SIG-M5 treated with dmso at 0.1 percent for 504 hours (cell line): ENCODE measurements around the gene MROH2B.
"Not testable (repeated sequence)": the region's sequence is repeated elsewhere in the genome, so short reads cannot be mapped to it uniquely, and the experiment has no call there.

Source experiments
- DNase-seq: peaks from one replicate; lab custom pipeline; 2025; ENCODE audit not compliant: unreplicated experiment; lab: John Stamatoyannopoulos, UW

Gene MROH2B

DNA sequence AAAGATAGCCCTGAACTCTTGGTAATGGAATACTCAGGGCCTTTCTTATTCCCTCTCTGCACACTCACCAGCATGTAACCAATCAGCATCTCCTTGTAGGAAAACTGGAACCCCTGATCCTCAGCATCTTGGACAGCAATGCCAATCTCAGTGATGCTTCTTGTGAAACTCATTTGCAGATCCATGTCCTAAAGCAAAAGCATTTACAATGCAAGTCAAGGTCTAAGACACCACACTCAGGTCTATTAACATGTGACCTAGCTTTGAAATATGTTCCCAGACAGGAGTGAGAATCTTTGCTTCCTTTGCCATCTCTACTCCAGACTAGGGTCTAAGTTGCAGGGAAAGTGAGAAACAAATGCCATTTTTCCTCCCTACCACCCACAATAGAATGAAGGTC, 38.2 kb downstream of the MROH2B start:
- no peak for DNase-seq

DNA sequence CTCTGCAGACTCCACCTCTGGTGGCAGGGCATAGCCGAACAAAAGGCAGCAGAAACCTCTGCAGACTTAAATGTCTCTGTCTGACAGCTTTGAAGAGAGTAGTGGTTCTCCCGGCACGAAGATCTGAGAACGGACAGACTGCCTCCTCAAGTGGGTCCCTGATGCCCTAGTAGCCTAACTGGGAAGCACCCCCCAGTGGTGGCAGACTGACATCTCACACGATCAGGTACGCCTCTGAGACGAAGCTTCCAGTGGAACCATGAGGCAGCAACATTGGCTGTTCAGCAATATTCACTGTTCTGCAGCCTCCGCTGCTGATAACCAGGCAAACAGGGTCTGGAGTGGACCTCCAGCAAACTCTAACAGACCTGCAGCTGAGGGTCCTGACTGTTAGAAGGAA, 48.5 kb downstream of the MROH2B start:
- not testable (repeated sequence) for DNase-seq

DNA sequence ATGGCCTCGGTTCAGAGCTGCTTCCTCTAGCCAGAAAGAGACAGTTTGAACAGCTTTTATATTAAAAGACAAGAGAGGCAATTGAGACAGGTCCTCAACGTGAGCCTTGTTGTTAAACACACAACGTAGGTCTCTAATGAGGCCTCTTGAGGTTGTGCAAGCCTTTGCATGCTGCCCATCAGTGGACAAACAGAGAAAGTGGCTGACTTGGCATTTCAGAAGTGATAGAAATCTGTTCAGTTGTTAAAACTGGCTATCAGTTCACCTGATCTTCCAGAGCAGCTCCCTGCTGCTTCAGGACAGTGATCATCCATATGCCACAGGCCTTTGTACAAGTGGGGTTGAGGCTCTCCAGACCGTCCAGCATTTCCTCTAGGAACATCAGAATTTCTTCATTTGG, 58.8 kb downstream of the MROH2B start:
- no peak for DNase-seq

DNA sequence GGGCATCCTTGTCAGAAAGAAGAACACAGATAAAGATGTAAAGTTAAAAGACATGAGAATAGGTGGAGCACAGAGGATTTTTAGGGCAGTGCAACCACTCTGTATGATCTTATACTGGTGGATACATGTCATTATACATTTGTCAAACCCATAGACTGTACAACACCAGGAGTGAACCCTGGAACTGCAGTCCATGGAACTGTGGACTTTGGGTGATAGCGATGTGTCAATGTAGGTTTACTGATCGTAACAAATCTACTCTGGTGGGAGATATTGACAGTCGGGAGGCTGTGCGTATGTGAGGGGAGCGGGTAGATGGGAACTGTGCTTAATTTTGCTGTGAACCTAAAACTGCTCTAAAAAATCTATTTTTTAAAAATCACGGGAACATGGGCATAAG, 60.6 kb downstream of the MROH2B start:
- no peak for DNase-seq

DNA sequence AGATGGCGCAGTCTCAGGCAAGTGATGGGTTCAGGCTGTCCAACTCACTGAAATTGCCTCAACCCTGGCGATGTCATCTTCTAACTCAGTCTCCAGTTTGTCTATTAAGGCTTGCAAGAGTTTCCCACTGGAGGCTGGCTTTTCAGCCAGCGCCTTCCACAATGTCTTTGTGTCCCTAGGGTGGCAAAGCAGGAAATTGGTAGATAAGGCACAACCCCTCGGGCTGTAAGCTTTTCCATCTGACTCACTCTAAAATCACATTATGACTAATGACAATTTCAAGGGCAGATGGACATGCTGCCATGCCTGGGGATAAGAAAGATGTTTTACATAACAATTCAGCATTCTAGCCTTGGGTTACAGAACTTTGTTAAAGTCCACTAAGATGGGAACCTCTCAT, 61.9 kb downstream of the MROH2B start:
- DNase-seq, result no peak

DNA sequence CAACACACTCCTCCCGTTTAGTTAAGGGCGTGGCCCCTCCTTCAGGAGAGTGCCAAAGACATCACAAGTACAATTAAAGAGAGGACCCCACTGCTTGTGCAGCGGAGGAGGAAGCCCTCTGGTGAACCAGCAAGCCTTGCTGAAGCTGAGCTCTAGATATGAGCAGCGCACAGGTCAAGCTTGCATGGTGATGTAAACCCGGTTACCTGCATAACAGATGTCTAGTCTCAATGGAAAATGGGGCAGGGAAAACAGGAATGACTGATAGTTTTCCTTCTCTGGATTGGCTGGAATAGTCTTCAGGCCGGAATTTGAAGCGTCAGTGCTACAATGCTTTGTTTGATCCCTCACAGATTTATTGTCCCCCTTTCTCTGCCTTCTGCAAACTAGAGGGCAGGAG, 66.2 kb downstream of the MROH2B start:
- DNase-seq, result no peak

DNA sequence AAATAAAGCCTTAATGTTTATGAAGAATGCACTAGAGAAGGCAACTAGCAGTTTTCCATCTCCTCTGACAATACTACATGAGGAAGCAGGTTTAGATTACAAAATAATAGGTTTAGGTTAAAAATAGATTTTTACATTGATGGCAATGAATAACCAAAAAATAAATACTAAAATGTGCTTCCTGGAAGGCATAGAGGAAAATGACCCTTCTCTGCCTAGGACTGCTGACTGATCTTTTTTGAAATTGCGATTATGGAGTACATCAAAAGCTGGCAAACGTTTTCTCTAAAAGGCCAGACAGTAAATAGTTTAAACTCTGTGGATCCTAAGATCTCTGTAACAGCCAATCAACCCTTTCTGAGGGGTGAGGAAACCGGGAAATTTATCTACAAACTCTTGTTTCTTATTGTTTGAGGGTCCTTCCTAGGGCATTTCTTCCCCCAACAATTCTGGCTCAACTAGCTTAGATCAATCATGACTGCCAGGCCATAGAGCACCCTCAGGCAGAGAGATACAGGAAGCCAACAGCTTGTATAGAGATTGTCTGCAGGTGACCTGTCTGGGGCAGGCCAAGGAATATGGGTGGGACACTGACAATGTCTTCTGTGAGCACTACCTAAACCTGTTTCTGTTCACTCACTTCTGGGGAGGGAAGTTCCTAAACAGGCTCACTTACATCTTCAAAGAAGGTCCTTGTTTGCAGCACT, 67.3 kb downstream of the MROH2B start:
- DNase-seq, result no peak

DNA sequence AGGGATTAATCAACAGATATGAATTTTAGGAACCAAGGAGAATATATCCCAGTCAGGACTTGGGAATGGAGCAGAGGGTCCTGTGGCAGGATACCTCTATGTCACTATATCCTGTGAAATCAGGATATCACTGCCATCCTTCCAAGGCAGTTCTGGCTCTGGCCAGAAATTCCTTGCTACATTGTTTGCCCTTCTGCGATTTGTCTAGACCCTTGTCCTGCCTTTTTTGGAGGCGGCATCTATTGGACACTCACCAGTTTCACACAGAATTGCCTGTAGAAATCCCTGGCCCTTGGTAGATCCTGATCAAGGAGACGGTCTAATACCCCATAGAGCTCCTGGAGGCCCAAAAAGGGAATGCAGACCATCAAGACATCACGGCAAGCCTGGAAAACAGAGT, 71.2 kb downstream of the MROH2B start:
- DNase-seq, result no peak

DNA sequence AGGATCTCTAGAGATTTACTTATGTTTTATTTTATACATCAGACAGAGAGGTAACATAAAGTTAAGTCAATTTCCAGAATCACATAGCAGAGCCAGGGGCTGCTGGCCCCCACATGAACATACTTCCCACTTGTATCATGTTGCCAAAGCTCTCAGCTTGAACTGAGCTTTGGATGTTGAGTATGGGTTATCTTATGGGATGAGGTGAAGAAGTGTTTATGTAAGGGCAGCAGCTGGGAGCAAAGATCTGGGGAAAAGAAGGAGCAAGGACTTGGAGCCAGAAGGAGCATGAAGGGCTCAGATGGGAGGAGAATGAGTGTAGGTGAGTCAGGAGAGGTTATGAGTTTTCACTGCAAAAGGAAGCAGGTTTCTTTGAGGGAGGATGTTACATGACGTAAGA, 72.0 kb downstream of the MROH2B start:
- DNase-seq, result no peak

DNA sequence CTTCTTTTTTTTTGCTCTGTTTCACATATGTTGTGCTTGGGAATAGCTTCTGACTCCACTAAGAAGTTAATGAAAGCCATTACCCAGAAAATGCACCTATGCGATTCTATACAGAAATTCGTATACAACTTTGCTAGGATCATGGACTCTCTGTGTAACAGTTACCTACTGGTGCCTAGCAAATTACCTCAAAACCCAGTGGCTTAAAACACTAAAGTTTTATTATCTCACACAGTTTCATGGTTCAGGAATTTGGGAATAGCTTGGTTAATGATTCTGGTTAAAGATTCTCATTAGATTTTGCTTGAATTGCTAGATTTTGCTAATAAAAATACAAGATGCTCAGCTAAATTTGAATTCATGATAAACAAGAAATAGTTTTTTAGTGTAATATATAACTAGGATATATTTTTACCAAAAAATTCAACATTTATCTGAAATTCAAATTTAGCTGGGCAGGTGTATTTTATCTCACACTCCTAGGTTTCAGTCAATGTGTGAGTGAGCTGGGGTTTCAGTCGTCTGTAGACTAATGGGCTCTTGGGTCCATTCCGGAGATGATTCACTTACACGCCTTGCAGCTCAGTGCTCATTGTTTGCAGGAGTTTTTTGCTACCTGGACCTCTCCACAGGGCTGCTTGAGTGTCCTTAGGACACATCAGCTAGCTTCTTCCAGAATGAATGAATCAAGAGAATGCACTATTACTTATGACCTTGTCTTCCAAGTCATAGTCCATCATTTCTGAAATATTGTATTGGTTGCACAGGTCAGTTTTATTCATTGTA, 75.1 kb downstream of the MROH2B start:
- DNase-seq, result no peak

DNA sequence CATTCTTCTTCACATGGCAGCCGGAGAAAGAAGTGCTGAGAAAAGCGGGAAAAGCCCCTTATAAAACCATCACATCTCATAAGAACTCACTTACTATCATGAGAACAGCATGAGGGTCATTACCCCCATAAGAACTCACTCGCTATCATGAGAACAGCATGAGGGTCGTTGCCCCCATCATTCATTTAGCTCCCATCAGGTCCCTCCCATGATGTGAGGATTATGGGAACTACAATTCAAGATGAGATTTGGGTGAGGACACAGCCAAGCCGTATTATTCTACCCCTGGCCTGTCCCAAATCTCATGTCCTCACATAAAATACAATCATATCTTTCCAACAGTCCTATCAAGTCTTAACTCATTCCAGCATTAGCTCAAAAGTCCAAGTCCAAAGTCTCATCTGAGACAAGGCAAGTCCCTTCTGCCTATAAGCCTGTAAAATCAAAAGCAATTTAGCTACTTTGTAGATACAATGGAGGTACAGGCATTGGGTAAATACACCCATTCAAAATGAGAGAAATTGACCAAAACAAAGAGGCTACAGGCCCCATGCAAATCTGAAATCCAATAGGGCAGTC, 79.1 kb downstream of the MROH2B start:
- no peak for DNase-seq

DNA sequence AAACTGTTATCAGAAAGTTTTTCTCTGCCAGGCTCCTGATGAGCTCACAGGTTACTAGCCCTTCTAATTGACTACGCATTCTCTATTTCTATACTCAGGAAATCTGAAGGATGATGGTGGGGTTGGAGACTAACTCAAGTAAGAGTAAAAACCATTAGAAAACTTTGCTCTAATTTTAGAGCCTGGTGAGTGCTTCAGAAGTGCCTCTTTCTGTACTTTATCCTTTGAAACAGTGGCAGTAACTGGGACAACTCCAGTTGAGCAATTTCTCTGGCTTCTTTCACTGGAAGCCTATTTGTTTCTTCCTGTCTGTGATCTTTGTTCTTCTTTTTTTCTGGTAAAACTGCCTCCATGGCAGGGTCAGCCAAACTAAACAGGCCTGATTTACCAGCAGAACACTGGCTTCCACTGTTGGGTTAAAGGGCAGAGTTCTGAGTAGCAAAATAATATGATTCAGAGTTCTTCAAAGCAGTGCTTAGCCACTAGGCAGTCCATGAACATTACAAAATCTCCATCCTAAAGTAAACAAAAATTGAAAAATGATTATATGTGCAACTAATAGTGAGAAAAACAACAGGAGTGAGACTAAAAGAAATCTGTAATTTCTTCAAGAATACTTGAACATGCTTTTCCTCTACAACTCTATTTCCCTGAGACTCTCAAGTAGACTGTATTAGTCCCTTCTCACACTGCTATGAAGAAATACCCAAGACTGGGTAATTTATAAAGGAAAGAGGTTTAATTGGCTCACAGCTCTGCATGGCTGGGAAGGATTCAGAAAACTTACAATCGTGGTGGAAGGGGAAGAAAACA, 79.8 kb downstream of the MROH2B start:
- DNase-seq, result no peak

DNA sequence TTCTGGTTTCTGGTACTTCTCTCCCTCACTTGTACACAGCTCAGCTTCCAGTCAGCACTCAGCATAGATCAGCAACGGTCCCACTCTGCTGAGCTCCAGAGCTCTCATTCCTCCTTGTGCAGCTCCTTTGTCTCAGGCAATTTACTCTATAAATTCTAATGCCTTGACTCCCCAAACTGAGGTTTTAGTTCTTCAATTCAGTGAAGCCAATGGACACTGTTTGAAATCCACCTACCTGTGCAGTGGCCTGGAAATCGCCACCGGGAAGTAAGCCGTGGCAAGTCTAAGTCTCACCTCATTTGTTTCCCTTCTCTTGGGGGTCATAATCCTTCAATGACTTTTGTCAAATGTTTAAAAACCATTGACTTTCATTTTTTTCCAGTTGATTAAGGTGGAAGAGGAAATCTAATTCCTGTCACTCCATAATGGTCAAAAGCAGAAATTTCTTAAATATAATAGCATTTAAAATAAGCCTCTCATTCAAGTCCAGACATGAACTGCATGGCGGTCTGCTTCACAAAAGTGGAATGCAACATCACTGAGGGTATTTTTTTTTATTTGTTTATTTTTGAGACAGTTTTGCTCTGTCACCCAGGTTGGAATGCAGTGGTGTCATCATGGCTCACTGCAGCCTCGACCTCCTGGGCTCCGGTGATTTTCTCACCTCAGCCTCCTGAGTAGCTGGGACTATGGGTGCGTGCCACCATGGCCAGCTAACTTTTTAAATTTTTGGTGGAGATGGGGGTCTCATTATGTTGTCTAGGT, 82.2 kb downstream of the MROH2B start:
- no peak for DNase-seq

DNA sequence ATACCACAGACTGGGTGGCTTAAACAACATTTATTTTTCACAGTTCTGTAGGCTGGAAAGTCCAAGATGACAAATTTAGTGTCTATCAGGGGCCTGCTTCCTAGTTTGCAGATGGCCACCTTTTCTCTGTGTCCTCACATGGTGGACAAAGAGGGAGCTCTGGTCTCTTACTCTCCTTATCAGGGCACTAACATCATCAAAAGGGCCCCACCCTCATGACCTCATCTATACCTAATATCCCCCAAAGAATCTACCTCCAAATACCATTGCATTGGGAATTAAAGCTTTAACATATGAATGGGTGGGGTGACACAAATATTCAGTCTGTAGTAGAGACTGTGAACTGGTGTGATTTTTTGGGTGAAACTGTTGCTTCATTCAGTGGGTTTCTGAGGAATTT, 83.8 kb downstream of the MROH2B start:
- no peak for DNase-seq

DNA sequence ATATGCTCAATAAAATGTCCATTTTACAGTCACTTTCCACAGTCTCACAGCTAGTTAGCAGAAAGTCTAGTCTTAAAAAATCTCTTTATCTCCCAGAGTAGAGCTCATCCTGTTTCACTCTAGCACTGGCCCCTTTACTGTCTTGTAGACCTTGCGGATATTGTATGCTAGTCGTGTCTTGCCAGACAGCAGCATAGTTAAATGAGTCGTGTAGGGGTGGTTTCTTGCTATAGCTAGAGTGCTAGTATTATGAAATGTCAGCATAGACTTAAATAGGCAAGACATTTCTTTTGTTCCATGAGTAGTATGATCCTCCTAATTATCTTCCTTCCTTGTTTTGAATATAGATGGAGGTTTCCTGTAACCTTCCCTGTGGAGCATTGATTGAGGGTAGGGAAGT, 84.5 kb downstream of the MROH2B start:
- no peak for DNase-seq

DNA sequence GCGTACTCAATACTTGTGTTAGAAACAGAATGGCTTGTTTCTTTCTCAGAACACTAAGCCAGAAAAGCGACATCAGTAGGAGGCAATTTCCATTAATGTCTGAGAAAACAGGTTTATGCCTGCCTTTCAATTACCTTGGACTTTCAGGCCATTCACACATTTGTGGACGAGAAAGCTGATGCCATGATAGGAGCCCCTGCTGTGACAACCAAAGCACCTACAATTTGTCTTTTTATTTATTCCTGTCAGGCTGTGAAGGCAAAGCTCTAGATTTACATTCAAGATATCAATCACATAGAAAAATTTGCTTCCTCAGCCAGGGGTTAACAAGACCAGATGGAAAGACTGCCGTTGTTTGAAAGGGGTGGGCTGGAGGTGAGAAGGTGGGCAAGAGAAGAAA, 85.6 kb downstream of the MROH2B start:
- no peak for DNase-seq

DNA sequence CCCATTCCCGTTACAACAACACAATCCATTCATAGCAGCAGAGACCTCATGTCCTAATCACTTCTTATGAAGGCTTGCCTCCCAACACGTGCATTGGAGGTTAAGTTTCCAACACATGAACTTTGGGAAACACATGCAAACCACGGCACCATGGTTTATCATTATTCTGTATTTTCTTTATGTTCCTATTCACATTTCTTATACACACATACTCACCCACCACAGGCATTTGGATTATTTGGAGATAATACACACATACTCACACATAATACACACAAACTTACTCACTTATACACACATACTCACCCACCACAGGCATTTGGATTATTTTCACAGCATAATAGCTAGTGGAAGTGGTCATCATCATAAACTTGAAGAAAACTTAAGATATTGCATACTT, 86.3 kb downstream of the MROH2B start:
- no peak for DNase-seq

DNA sequence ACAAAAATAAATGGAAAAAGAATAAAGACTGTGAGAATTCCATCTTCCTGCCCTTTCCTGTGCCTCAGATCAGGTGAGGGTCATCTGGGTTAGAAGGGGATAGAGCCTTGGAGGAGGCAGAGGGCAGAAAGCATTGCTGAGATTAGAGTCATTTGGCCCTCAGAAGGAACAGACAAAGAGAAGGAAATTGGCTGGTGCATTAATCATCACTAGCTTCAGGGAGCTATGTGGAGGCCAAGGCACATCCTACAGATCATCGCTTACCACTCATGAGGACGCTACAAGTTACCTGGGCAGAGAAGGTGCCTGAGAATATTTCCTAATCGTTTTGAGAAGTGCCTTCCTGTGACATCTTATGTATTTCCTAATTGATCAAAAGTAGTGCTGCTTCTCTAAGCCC, 87.4 kb downstream of the MROH2B start:
- DNase-seq, result no peak

DNA sequence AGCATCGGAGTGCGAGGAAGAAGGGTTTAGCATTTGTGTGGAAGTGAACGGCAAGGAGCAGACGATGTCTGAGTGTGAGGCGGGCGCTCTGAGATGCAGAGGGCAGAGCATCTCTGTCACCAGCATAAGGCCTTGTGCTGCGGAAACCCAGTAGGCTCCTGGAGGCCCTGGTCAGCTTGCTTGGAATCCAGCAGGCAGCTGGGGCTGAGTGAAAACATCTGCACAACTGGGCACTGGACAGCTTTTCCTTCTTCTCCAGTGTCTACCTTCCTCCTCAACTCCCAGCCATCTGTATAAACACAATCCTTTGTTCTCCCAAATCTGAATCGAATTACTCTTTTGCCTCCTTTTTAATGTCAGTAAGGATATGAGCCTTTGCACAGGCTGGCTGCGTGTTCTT, 89.7 kb downstream of the MROH2B start:
- DNase-seq, result no peak

DNA sequence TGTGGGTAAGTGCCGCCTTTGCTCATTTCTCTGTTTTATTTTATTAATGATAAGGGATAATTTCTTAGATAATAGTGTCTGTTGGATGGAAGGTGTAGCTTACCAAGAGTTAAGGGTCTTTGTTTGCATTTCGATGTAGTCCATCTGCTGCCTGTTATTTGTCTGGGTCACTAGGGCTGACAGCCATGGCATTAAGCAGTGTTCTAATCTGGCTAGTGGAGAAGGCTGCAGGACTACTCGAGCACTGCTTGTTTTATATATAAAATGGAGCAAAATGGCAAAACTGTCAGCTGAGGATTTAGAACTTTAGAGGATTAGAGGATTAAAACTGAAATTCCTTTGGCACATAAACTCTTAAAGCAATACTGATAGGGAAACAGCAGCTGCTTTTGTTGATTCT, 94.3 kb downstream of the MROH2B start:
- DNase-seq, result no peak

DNA sequence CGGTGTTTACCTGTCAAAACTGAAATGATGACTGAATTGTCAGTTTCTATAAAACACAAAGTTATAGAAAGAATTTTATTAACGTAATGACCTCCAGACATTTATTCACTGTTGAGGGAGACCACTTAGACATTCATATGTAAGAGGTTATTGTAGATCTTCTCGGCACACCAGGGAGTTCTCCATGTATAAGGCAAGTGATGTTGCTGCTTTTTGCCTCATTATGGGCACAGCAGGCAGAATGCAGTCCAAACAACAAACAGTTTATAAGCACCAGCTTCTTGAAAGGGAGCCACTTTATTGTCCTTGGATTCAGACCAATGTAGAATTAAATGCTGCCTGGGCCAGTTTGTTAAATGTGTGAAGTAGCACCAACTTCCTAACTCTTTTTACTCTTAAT, 95.1 kb downstream of the MROH2B start:
- DNase-seq, result no peak
